Measurements from ENCODE around the gene PHACTR3.

The PHACTR3 gene

GRCh38 chr20:59565768-59566461 is 38.4 kb upstream of the PHACTR3 start:
- Histone ChIP-seq H3K36me3 (ENCODE audit: control insufficient read depth in 5 of 5, insufficient read depth in 5 of 5, low read length in 5 of 5) (no peaks in the 10 kb centered on the region), H3K27me3 (ENCODE audit: control insufficient read depth in 5 of 5, insufficient read depth in 4 of 5, low read length in 5 of 5) (peaks cover 13 to 28% (median 23%) of the 10 kb centered on the region in 5 donors), H3K9me3 (ENCODE audit: control insufficient read depth in 5 of 5, low read length in 5 of 5) (no peaks in the 10 kb centered on the region), H3K4me3 (ENCODE audit: low read depth in 1 of 5, low read length in 5 of 5) (no peak overlapping the region), H3K4me1 (ENCODE audit: control insufficient read depth in 5 of 5, insufficient read depth in 5 of 5, low read length in 5 of 5) (no peaks in the 10 kb centered on the region), H3K9ac (ENCODE audit: low read length in 5 of 5) (no peak overlapping the region), H3K27ac (ENCODE audit: low read depth, low read length) (no peak overlapping the region)

GRCh38 chr20:59566631-59567524 is 37.5 kb upstream of the PHACTR3 start:
- H3K4me1 ChIP-seq (ENCODE audit: control insufficient read depth in 5 of 5, insufficient read depth in 5 of 5, low read length in 5 of 5), result peaks cover 0 to 4% (median 3%) of the 10 kb centered on the region in 5 donors
- no peak overlapping the region for H3K9ac ChIP-seq (ENCODE audit: low read length in 5 of 5)
- peaks cover 13 to 26% (median 18%) of the 10 kb centered on the region in 5 donors for H3K27me3 ChIP-seq (ENCODE audit: control insufficient read depth in 5 of 5, insufficient read depth in 4 of 5, low read length in 5 of 5)
- H3K4me3 ChIP-seq (ENCODE audit: low read depth in 1 of 5, low read length in 5 of 5), result no peak overlapping the region
- H3K27ac ChIP-seq (ENCODE audit: low read depth, low read length), result no peak overlapping the region
- H3K36me3 ChIP-seq (ENCODE audit: control insufficient read depth in 5 of 5, insufficient read depth in 5 of 5, low read length in 5 of 5), result no peaks in the 10 kb centered on the region
- H3K9me3 ChIP-seq (ENCODE audit: control insufficient read depth in 5 of 5, low read length in 5 of 5), result no peaks in the 10 kb centered on the region

DNA sequence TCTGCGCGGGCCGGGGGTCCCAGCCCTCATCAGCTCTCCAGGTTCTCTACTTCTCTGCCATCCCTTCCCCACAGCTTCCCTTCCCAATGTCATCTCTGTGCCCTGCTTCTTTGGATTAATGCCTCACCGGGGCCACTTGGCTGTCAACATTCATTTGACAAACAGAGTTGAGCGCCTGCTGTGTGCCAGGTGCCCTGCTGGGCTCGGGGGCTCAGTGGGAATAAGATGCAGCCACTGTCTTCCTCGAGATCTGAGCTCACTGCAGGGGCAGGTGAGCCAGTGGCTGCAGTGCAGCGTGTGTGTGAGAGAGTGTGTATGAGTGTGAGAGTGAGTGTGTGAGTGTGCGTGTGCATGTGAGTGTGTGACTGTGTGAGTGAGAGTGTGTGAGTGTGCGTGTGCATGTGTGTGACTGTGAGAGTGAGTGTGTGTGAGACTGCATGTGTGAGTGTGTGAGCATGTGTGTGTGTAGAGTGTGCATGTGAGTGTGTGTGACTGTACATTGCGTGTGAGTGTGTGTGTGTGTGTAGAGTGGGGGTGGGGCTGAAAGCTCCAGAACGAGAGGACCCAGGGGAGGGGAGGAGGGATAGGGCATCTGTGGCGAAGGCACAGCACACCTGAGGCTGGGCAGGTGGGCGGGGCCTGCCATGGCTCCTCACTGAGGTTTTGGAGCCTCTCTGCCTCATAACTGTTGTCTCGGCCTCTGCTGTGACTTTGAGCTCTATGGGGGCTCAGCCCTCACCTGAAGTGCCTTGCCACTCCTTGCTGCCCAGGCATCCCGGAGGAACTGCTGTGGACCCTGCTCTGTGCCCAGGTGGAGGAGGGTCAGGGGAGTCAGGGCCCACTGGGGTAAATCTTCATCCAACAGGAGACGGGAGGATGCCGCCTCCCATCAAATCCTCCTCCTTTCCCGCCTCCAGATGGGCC is 36.5 kb upstream of the PHACTR3 start:
- H3K36me3 ChIP-seq (ENCODE audit: control insufficient read depth in 5 of 5, insufficient read depth in 5 of 5, low read length in 5 of 5), result no peaks in the 10 kb centered on the region
- no peak overlapping the region for H3K27ac ChIP-seq (ENCODE audit: low read depth, low read length)
- H3K4me3 ChIP-seq (ENCODE audit: low read depth in 1 of 5, low read length in 5 of 5), result no peak overlapping the region
- H3K9ac ChIP-seq (ENCODE audit: low read length in 5 of 5), result no peak overlapping the region
- peaks cover 13 to 27% (median 18%) of the 10 kb centered on the region in 5 donors for H3K27me3 ChIP-seq (ENCODE audit: control insufficient read depth in 5 of 5, insufficient read depth in 4 of 5, low read length in 5 of 5)
- H3K9me3 ChIP-seq (ENCODE audit: control insufficient read depth in 5 of 5, low read length in 5 of 5), result no peaks in the 10 kb centered on the region
- H3K4me1 ChIP-seq (ENCODE audit: control insufficient read depth in 5 of 5, insufficient read depth in 5 of 5, low read length in 5 of 5), result peaks cover 0 to 6% (median 5%) of the 10 kb centered on the region in 5 donors

DNA sequence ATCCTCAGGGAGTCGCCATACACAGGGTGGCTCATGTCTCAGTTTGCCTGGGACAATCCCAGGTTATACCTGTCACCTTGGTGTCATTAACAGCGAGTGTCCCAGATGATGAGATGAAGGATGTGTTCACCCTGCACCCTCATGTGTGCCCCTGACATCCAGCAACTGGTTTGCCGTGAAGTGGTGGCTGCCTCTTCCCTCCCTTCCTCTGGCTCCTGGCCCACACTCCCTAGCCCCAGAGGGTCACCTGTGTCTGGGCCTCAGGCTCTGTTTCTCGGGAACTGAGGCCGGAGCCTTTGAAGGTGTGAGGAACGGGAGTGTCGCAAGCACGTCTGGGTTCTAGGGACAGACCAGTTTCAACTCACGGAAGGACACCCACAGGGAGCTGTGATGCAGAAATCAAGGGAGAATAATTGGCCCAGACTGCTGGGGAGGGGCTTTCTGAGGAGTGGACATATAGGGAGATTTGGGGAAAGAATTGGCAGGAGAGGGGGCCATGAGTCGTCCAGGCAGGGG is 35.8 kb upstream of the PHACTR3 start:
- no peak overlapping the region for H3K9ac ChIP-seq (ENCODE audit: low read length in 5 of 5)
- H3K27ac ChIP-seq (ENCODE audit: low read depth, low read length), result no peak overlapping the region
- H3K27me3 ChIP-seq (ENCODE audit: control insufficient read depth in 5 of 5, insufficient read depth in 4 of 5, low read length in 5 of 5), result peaks cover 13 to 28% (median 21%) of the 10 kb centered on the region in 5 donors
- H3K4me3 ChIP-seq (ENCODE audit: low read depth in 1 of 5, low read length in 5 of 5), result no peak overlapping the region
- peaks cover 0 to 6% (median 5%) of the 10 kb centered on the region in 5 donors for H3K4me1 ChIP-seq (ENCODE audit: control insufficient read depth in 5 of 5, insufficient read depth in 5 of 5, low read length in 5 of 5)
- no peaks in the 10 kb centered on the region for H3K36me3 ChIP-seq (ENCODE audit: control insufficient read depth in 5 of 5, insufficient read depth in 5 of 5, low read length in 5 of 5)
- no peaks in the 10 kb centered on the region for H3K9me3 ChIP-seq (ENCODE audit: control insufficient read depth in 5 of 5, low read length in 5 of 5)

DNA sequence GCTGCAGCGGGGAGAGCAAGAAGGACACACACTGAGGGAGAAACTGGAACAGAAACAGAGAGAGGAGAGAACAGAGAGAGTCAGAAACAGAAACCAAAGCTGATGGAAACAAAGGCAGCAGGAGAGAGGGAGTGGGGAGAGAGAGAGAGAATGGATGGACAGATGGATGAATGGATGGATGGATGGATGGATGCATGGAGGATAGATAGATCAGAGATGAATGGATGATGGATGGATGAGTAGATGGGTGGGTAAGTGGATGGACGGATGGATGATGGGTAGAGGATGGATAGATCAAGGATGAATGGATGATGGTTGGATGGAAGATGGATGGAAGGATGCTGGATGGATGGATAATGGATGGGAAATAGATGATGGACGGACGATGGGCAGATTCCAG is 35.0 kb upstream of the PHACTR3 start:
- H3K36me3 ChIP-seq (ENCODE audit: control insufficient read depth in 5 of 5, insufficient read depth in 5 of 5, low read length in 5 of 5), result no peaks in the 10 kb centered on the region
- no peak overlapping the region for H3K27ac ChIP-seq (ENCODE audit: low read depth, low read length)
- no peak overlapping the region for H3K4me3 ChIP-seq (ENCODE audit: low read depth in 1 of 5, low read length in 5 of 5)
- H3K27me3 ChIP-seq (ENCODE audit: control insufficient read depth in 5 of 5, insufficient read depth in 4 of 5, low read length in 5 of 5), result peaks cover 12 to 31% (median 23%) of the 10 kb centered on the region in 5 donors
- H3K9me3 ChIP-seq (ENCODE audit: control insufficient read depth in 5 of 5, low read length in 5 of 5), result no peaks in the 10 kb centered on the region
- peaks cover 0 to 6% (median 5%) of the 10 kb centered on the region in 5 donors for H3K4me1 ChIP-seq (ENCODE audit: control insufficient read depth in 5 of 5, insufficient read depth in 5 of 5, low read length in 5 of 5)
- no peak overlapping the region for H3K9ac ChIP-seq (ENCODE audit: low read length in 5 of 5)

DNA sequence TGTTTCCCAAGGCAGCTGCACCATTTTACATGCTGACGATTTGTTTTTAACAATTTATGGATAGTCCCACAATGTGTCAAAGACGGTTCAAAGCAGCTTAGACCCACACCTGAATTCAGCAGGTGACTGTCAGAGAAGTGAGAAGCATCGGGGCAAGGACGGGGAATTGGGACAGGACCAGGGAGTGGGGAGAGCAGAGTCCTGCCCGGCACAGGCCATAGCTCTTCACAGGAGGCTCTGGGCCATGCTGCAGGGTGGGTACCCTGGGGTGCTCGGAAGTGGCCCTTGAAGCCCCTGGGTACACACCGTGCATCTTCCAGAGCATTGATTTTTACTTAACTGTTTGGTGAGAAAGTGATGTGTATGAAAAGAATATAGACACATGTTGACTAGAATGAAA is 33.2 kb upstream of the PHACTR3 start:
- H3K4me1 ChIP-seq (ENCODE audit: control insufficient read depth in 5 of 5, insufficient read depth in 5 of 5, low read length in 5 of 5), result peaks cover 0 to 17% (median 16%) of the 10 kb centered on the region in 5 donors
- H3K36me3 ChIP-seq (ENCODE audit: control insufficient read depth in 5 of 5, insufficient read depth in 5 of 5, low read length in 5 of 5), result no peaks in the 10 kb centered on the region
- H3K27me3 ChIP-seq (ENCODE audit: control insufficient read depth in 5 of 5, insufficient read depth in 4 of 5, low read length in 5 of 5), result peaks cover 7 to 38% (median 29%) of the 10 kb centered on the region in 5 donors
- H3K27ac ChIP-seq (ENCODE audit: low read depth, low read length), result no peak overlapping the region
- H3K4me3 ChIP-seq (ENCODE audit: low read depth in 1 of 5, low read length in 5 of 5), result no peak overlapping the region
- no peaks in the 10 kb centered on the region for H3K9me3 ChIP-seq (ENCODE audit: control insufficient read depth in 5 of 5, low read length in 5 of 5)
- peak overlapping the region in 1 of 5 donors; percentile 59 for H3K9ac ChIP-seq (ENCODE audit: low read length in 5 of 5)

- peaks cover 0 to 17% (median 16%) of the 10 kb centered on the region in 5 donors for H3K4me1 ChIP-seq (ENCODE audit: control insufficient read depth in 5 of 5, insufficient read depth in 5 of 5, low read length in 5 of 5)
- no peaks in the 10 kb centered on the region for H3K9me3 ChIP-seq (ENCODE audit: control insufficient read depth in 5 of 5, low read length in 5 of 5)
- H3K36me3 ChIP-seq (ENCODE audit: control insufficient read depth in 5 of 5, insufficient read depth in 5 of 5, low read length in 5 of 5), result no peaks in the 10 kb centered on the region
- H3K27me3 ChIP-seq (ENCODE audit: control insufficient read depth in 5 of 5, insufficient read depth in 4 of 5, low read length in 5 of 5), result peaks cover 7 to 43% (median 35%) of the 10 kb centered on the region in 5 donors
- peak overlapping the region; percentile 26 to 62 (median 57) for H3K4me3 ChIP-seq (ENCODE audit: low read depth in 1 of 5, low read length in 5 of 5)
- H3K9ac ChIP-seq (ENCODE audit: low read length in 5 of 5), result peak overlapping the region in 4 of 5 donors; percentile 27 to 59 (median 44)
- H3K27ac ChIP-seq (ENCODE audit: low read depth, low read length), result no peak overlapping the region
Measured at GRCh38 chr20:59571551-59572314, 32.6 kb upstream of the PHACTR3 start.

GRCh38 chr20:59572515-59572914 is 31.8 kb upstream of the PHACTR3 start:
- no peaks in the 10 kb centered on the region for H3K9me3 ChIP-seq (ENCODE audit: control insufficient read depth in 5 of 5, low read length in 5 of 5)
- H3K9ac ChIP-seq (ENCODE audit: low read length in 5 of 5), result no peak overlapping the region
- no peaks in the 10 kb centered on the region for H3K36me3 ChIP-seq (ENCODE audit: control insufficient read depth in 5 of 5, insufficient read depth in 5 of 5, low read length in 5 of 5)
- H3K27ac ChIP-seq (ENCODE audit: low read depth, low read length), result no peak overlapping the region
- H3K4me3 ChIP-seq (ENCODE audit: low read depth in 1 of 5, low read length in 5 of 5), result no peak overlapping the region
- H3K4me1 ChIP-seq (ENCODE audit: control insufficient read depth in 5 of 5, insufficient read depth in 5 of 5, low read length in 5 of 5), result peaks cover 0 to 18% (median 17%) of the 10 kb centered on the region in 5 donors
- peaks cover 7 to 43% (median 39%) of the 10 kb centered on the region in 5 donors for H3K27me3 ChIP-seq (ENCODE audit: control insufficient read depth in 5 of 5, insufficient read depth in 4 of 5, low read length in 5 of 5)

DNA sequence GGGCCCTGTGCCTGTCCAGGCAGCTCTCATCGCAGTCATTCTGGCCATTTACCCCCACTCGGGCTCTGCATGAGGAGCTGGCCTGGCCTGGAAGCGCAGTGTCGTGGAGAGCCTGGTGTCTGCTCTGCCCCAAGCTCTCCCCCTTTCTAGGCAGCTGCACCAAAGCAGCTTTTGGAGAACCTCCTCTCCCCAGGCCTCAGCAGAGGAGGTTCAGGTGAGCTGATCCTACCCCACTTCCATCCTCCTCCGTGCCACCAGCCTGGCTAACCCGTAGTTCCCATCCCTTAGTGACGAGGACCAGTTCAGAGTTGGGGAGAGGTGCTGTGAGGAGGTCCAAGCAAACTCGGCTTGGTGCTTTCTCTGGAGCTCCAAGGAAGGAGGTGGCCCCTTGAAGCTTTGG is 30.5 kb upstream of the PHACTR3 start:
- no peak overlapping the region for H3K4me3 ChIP-seq (ENCODE audit: low read depth in 1 of 5, low read length in 5 of 5)
- peaks cover 0 to 24% (median 17%) of the 10 kb centered on the region in 5 donors for H3K4me1 ChIP-seq (ENCODE audit: control insufficient read depth in 5 of 5, insufficient read depth in 5 of 5, low read length in 5 of 5)
- no peak overlapping the region for H3K9ac ChIP-seq (ENCODE audit: low read length in 5 of 5)
- H3K27me3 ChIP-seq (ENCODE audit: control insufficient read depth in 5 of 5, insufficient read depth in 4 of 5, low read length in 5 of 5), result peaks cover 12 to 46% (median 40%) of the 10 kb centered on the region in 5 donors
- H3K27ac ChIP-seq (ENCODE audit: low read depth, low read length), result no peak overlapping the region
- H3K9me3 ChIP-seq (ENCODE audit: control insufficient read depth in 5 of 5, low read length in 5 of 5), result no peaks in the 10 kb centered on the region
- H3K36me3 ChIP-seq (ENCODE audit: control insufficient read depth in 5 of 5, insufficient read depth in 5 of 5, low read length in 5 of 5), result no peaks in the 10 kb centered on the region

Measured in subcutaneous abdominal adipose tissue (tissue), 5 donors.